Stimulated activated CD4-positive, alpha-beta T cell treated with anti-CD3 and anti-CD28 coated beads, TNF-alpha, amount 100 ng/mL, for 1 hour (primary cell): ENCODE results near the gene UBE2V1.
A peak's percentile ranks its signal among the peaks of the same experiment; 100 is the strongest.
"Not testable (repeated sequence)": the region's sequence is repeated elsewhere in the genome, so short reads cannot be mapped to it uniquely, and the experiment has no call there.

Experiments
- DNase-seq, 3 donors: peaks; one replicate each; pipeline ENCODE4 v3.0.0-alpha.2; 2020; ENCODE audit warnings: low read depth in 3 of 3, low spot score in 1 of 3

The UBE2V1 gene

DNA sequence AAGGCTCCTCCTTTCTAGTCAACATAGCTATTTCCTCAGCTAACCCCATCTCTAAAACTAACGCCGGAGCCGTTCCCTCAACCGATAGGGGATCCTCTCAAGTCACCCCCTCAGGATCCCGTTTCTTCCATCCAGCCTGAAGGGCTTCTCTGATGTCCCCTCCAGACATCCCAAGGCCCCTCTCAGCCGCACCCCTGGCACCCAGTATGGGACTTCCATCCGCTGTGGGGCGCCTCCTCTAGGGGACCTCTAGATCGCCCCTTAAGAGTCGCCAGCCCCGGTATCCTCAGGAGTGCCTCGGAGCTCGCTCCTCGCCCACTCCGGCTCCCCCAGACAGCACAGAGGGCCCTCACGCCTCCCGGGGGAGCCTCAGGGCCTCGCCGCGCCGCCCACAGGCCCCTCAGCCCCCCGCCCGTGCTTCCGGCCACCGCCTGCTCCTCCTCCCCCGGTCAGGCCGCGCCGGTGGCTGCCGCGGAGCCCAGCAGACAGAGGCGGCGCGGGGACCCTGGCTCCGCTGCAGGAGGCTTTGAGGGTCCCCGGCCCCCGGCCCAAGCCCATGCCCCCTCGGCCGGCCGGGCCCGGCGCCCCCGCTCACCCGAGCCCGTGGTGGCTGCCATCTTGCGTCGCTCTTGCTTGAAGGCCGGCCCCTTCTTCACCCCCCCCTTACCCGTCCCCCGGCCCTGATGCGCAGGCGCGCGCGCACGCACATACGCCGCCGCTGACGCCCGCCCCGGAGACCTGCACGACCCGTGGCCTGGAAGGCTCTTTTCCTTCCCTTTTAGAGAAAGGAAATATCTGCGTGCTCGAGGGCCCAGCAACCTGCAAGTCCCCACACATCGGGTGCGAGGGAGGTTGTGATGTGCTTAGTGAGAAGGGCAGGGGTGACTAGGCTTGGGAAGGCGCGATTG is at the start of gene UBE2V1:
Gene UBE2V1 (minus strand): TSS at position 639 of the 908 bp plus-strand sequence. CDS start 22 bp downstream, at position 617.
- peak; percentile 75 to 83 (median 76) for DNase-seq

DNA sequence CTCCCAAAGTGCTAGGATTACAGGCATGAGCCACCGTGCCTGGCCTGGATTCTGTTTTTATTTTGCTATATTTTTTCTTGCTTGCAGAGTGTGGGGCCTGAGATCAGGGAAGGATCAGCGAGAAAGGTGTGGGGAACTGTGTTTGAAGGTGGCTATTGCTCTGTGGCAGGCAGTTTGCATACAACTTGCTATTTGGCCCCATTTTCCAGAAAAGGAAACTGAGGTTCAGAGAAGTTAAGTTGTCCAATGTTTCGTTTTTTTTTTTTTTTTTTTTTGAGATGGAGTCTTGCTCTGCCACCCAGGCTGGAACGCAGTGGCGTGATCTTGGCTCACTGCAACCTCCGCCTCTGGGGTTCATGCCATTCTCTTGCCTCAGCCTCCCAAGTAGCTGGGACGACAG is 48.5 kb upstream of the UBE2V1 start:
- DNase-seq = not testable (repeated sequence)

DNA sequence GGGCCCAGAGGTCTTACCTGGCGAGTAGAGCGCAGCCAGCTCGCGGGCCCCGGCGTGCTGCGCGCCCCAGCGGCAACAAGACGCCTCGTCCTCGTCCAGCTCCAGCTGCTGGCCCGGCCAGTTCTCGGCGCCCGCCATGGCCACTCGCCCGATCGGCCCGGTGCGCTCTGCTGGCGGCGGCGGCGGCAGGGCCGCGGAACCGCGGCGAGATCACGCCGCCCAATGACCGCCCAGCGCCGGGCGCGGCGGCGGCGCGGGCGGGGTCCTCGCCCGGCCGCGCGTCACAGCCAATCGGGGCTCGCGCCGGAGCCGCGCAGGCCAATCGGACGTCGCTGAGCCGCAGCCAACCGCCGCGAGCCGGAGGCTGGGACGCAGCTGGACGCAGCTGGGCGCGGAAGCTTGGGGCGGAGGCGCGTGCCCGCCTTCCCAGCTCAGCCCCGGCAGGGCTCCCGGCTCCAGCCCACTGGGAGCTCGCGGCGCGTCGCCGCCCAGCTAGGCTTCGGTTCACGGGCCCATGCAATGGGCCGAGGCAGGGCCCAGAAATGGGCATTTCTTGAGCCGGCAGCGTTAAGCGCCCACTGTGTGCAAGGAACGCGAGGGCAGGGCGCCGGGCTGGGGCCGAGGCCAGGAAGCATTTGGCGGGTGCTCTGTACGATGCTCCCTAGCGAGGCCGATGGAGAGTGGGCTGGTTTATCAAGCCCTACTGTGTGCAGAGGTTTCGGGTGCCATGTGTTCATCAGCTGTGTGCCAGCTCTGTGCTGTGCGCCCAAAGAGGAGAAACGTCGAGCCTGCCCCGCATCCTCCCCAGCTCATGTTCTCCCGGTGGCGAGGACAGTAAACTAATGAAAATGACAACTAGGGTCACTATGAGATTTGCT is 40.8 kb upstream of the UBE2V1 start, which contains the start of gene PEDS1:
Gene PEDS1 (minus strand): TSS at position 224 of the 878 bp plus-strand sequence. CDS start 86 bp downstream, at position 138.
- DNase-seq = peak; percentile 41 to 67 (median 53)

DNA sequence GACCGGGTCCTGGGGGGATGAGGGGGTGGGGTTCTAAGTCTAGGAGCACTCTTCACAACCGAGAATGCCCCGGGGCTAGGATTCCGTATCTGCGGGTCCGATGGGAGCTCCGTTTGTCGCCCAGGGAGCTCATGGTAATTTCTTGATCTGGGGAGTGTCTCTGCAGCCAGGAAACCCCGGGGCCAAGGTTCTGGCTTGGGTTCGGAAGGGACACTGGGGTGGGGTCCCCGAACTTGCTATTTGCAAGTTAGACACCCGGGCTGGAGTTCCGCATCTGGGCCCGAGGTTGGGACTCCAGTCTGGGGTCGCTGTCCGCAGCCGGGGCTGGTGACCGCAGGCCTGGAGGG is 40.2 kb upstream of the UBE2V1 start:
- DNase-seq = peak in 1 of 3 donors; percentile 11

DNA sequence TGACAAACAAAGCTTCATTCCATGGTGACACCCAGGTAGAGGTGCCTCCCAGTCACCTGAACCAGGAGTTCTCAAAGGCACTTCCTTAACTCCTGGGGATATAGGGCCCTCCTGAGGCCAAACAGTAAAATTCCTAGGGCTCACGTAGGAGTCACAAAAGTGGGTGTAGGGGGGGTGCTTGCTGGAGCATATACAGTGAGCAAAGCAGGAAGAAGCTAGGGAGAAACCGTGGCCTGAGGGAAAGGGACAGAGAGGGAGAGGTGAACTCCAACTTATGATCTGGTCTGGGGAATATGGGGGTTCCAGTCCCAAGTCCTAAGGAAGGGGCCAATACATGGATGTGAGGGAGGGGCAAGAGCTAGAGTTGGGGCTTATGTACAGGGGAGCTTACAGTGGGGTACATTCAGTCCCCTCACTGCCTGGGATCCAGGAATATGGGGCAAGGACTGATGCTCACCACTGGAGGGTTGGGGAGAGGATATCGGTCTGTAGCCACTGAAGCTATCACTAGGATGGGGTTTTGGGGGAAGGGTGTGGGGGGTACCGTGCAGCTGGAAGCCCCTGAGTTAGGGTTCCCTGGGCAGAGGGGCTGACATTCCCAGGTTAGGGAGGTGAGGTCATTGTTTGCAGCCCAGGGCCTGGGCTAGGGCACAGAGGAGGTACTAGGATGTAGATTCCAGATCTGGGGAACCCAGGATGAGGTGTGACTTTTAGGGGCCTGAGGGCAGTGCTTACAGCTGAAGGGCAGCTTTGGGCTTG is 39.6 kb upstream of the UBE2V1 start:
- DNase-seq = no peak

DNA sequence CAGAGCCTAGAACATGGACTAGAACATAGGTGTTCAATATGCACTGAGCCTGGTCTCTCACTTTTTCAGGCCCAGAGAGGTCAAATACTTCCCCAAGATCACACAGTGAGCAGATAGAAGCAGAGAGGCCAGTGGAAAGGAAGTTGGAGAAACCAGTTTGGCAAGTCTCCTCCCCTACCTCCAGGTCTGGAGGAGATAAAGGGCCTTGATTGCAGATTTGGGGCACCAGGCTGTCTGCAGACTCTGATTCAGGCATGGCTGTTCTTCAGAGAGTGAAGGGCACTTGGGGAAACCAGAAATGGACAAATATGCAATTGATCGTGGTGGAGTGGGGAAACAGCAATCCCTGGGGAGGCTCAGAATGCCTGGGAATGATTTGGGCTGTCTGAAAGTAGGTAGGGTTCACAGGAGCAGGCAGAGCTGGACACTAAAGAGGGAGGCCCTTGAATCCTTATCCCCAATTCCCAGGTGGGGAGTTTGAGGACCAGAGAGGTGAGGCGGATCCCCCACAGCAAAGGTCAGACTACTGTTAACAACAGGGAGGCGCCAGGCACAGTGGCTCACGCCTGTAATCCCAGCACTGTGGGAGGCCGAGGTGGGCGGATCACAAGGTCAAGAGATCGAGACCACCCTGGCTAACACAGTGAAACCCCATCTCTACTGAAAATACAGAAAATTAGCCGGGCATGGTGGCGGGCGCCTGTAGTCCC is 38.2 kb upstream of the UBE2V1 start:
- DNase-seq = no peak

DNA sequence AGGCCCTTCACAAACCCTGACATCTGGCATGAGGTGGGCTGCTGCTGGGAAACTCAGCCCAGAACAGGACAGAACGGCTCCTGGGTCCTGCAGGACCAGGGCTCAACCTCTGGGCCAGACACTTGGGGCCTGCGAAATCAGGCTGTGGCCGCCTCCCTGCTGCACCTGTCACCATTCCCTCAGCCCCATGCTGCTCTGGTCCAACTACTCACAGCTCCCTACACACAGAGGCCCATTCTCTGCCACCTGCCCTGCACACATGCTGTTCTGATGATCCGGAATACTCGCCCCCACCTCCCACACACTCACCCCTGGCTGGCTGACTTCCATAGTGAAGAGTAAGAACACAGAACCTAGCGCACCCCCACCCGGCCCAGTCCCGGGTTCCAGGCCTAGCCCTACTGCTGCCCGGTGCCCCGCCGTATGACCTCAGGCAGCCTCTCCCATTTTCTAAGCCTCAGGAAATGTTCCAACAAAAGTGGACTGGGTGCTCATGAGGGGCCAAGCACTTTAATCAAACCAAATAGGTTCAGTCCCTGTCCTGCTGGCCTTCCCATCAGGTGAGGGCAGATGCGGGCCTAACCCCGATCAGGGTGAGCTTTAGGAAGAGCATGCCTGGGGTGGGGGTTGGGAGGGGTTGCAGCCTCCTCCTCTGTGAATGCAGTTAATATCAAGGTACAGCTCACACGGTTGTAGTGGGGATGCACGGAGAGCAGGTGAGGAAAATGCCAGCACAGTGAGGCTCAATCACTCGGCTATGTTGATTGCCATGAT is 36.7 kb upstream of the UBE2V1 start:
- DNase-seq = no peak

DNA sequence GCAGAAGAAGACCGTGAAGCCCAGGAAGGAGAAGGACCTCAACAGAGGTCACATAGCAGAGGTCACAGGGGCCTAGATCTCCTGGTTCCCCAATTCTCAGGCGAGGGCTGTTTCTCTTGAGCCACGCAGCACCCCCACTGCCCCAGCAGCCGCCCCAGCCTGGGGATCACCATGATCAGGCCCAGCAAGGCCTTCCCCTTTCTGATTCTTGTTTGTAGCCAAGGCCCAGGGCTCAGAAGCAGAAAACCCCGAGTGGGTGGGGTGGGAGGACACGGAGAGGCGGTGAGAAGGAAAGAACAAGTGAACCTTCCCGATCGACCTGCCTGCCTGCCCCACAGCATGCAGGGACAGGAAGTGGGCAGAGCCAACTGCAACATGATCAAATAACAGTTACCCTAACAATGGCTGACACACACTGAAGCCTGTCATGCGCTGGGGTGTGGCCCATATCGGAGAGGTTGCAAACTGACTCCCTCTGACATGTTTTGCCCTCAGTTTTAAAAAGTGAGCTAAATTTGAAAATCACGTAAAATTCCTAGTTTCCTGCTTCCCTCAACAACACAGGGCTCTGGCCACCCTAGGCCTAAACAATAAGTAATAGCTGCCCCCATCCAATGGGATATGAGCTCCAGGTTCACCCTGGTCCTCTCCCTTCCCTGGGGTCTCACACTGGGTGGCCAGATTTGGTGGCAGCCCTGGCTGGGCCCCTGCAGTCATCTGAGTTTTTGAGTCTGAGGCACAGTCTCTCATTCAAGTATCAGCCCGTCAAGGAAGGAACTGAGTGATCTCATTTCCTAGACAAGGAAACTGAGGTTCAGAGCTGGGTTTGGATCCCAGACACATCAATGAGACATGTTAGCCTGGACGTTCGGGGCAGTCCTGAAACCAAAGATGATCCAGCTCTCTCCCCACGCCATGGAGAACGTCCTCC is 34.0 kb upstream of the UBE2V1 start:
- peak; percentile 55 to 60 (median 60) for DNase-seq

DNA sequence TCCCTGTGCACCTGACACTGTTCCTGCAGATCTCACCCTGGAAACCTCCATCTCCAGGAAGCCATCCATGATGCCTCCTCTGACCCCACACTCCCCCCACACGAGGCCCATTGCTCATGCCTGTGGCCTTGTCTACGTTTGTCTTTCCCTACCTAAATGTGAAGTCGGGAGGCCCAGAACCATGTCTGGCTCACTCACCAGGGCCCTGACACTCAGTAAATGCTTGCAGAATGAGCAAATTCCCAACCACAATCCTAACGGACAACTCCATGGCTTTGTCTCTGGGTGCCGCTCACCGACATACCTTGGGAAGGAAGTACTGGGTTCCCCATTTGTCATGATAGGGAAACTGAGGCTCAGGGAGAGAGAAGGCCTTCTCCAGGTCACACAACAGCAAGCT is 33.3 kb upstream of the UBE2V1 start:
- DNase-seq = no peak

DNA sequence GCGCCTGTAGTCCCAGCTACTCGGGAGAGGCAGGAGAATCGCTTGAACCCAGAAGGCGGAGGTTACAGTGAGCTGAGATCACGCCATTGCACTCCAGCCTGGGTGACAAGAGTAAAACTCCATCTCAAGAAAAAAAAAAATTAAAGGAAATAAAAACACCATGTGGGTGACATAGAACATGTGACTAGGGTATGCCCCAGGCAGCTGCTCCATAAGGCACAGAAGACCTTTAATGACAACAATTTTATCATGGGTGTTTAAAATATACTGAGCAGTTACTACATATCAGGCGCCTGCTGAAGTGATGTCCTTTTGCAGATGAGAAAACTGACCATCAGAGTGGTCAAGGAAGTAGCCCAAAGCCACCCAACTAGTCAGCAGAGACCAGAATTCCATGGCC is 32.6 kb upstream of the UBE2V1 start:
- no peak for DNase-seq

DNA sequence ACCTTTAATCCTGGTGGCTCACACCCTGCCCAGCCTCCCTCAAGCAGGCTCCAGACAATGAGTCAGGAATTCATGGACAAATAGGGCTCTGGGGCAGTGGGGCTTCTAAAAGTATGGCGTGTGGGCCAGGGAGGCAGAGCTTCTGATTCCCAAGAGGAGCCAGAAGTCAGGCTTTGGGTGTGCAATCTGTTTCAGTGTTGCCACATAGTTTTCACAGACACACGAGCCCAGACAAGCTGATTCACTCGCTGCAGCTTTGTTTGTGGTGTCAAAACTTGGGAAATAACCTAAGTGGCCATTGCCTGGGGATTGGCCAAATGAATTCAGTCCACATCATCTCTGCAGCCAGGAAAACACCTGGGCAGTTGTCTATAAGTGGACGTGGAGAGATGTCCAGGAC is 31.4 kb upstream of the UBE2V1 start:
- no peak for DNase-seq

DNA sequence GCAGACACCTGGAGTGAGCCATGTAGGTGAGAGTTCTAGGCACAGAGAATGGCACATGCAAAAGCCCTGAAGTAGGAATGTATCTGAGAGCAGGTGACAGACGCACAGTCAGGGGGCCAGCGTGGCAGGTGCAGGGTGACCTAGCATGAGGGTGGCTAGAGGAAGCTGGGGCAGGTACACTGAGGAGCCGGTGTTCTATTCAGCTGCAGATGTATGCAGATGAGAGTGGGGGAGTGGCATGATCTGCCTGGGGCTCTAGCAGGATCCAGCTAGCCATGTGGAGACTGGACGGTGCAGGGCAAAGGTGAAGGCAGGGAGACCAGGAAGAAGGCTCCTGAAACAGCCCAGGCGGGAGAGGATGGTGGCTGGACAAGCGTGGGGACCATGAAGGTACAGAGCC is 29.9 kb upstream of the UBE2V1 start:
- DNase-seq = no peak

DNA sequence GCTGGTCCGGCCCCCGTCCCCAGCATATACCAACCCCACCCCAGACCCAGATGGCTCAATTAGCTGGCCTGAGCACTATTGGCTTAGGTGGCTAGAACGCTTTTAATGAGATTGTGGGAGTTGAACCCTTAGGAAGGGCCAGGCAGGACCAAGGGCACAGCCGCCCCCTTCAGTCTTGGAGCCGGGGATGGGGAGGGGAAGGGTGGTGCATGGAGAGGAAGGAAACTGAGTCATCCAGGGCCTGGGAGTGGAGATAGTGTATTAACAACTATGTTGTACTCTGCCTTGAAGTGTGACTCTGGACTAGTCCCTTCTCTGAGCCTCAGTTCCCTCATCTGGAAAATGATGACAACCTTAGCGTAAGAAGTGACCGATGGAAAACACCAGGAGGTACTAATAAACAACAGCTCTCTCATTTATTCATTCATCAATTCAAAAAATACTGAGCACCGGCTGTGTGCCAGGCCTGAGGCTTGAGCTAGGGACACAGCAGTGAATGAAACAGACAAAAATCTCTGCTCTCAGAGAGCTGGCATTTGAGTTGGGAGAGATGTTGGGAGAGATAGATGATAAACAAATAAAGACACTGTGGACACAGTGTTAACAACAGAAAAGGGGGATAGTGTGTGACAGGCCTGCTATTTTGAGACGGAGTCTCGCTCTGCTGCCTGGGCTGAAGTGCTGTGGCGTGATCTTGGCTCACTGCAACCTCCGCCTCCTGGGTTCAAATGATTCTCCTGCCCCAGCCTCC is 29.0 kb upstream of the UBE2V1 start:
- no peak for DNase-seq

DNA sequence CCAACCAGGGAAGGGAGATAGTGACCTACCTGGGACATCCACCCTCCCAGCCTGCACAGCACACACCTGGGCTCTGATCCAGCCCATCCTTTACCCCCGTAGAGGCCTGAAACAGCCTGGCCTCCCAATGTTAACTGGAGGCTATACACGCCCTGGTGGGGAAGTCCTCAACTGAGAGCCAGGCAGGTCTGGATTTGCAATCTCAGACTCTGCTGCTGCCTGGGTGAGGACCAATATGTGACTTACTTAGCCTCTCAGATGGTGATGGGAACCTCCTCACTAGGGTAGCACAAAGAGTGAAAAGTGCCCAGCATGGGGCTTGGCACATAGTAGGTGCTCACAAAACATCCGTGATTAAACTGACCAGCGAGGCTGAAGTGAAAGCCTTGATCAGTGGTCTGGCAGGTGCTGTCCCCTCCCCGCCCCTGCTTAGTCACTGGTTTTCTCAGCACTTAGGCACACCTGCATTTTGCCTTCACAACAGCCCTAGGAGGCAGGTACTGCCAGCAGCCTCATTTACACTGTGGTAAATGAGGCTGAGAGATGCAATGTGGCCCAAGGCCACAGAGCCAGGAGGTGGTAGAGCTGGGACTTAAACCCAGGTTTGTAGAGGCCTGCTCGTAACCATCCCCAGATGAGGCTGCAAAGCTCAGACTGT is 28.2 kb upstream of the UBE2V1 start:
- no peak for DNase-seq

DNA sequence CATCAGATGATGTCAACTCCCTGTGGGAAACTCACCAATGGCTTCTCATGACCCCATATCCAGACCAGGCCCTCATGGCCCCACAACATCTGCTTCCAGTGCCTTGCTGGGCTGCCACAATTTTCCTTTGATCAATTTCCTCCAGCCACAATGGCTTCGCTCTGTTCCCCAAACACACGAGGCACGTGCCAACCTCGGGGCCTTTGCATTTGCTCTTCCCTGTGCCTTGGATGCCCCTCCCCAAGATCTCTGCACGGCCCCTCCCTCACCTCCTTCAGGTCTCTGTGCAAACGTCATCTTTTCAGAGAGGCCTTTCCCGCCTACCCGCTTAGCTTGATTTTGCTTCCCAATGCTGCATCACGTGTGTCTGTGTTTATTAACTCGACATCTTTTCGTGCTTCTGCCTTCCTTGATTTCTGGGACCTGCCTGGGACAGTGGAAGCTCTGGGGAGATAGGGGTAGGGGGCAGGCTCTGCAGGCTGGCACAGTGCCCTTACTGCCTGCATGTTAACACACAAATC is 27.4 kb upstream of the UBE2V1 start:
- no peak for DNase-seq

DNA sequence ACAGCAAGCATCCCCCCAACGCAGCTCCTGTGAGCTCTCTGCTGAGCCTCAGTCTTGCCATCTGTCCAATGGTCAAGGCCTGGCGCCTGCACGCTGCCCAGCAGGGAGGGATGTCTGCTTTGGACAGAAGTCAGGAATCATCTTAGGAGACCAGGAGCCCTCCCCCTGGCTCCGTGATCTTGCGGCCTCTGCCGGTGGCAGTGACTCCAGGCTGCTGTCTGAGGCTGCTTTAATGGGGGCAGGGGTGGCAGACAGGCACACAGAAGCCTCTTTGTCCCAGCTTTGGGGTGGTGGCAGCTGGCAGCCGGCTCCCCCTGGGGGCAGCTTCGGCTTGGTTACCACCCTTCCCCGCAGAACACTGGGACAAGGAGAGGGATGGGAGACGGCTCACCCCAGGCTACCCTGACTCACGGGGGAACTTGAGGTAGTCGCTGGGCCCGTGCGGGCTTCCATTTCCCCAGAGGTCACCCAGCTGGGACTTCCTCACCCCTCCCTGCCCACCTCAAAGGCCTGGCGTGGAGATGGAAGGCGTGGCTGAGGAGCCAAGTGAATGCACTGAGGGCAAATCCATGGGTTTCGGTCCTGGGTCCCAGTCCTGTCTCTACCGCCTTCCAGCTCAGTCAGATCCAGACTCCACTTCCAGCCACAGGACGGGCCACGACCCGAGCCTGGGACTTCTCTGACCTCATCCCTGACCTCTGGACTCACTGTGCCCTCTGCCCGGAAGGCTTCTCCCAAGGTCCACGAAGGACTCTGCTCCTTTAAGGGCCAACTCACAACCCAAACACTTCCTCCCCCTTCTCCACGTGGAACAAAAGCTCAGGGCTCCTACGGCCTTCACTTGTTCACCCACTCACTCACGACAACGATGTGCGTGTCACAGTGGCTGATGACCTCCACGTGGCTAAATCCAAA is 25.8 kb upstream of the UBE2V1 start:
- no peak for DNase-seq
